Testis (tissue), 3 donors: Measurements from ENCODE around the gene THEMIS. TPM values are rescaled to one million over a fixed set of nuclear protein-coding genes. Genes with fewer than 3 reads are reported as not detected.

Source experiments
- DNase-seq: peaks from one replicate; pipeline ENCODE4 v3.0.0-alpha.2; 2019
- H3K27ac ChIP-seq, 2 donors: fragments of 200-600 bp; sonication (generic); one replicate each; pipeline ENCODE4 v1.5.1; 2019
- H3K27me3 ChIP-seq: fragments of 200-600 bp; sonication (generic); one replicate; pipeline ENCODE4 v1.5.1; 2019
- H3K36me3 ChIP-seq: fragments of 200-600 bp; sonication (generic); one replicate; pipeline ENCODE4 v1.5.1; 2017; ENCODE audit warnings: low read depth; ENCODE audit errors: missing control alignments
- H3K4me1 ChIP-seq: fragments of 200-600 bp; sonication (generic); one replicate; pipeline ENCODE4 v1.5.1; 2019
- H3K4me3 ChIP-seq, 2 donors: fragments of 200-600 bp; sonication (generic); one replicate each; pipeline ENCODE4 v1.5.1; 2017 to 2019
- H3K9me3 ChIP-seq: fragments of 200-600 bp; sonication (generic); one replicate; pipeline ENCODE4 v1.5.1; 2017
- CTCF ChIP-seq, 3 experiments: fragments of 450-650 bp in 2 of 3; fragments of 200-600 bp in 1 of 3; sonication (generic) in 1 of 3; IDR thresholded peaks; one replicate each; pipeline ENCODE4 v1.5.1; 2016 to 2019; ENCODE audit warnings: antibody characterized with exemption in 3 of 3, mild to moderate bottlenecking in 2 of 3, moderate library complexity in 1 of 3
- POLR2A ChIP-seq: fragments of 450-650 bp; IDR thresholded peaks from one replicate; pipeline ENCODE4 v1.6.1; 2017; ENCODE audit warnings: antibody characterized with exemption, mild to moderate bottlenecking, moderate library complexity
- WGBS, 2 donors: methylation state at CpG; one replicate each; pipeline ENCODE4 v1.1.5; 2018; 5-methylcytosine and 5-hydroxymethylcytosine counted together
- intact Hi-C: fragments of 100-400 bp; cut with DNase I; formaldehyde crosslinking; loops from one replicate; pipeline ENCODE4 v1.15.1; 2023; ENCODE audit warnings: low total_unique reads
- polyA plus RNA-seq: library from polyadenylated mRNA; stranded (reverse); fragments of 350-450 nt; fragmentation: Illumina TruSeq; extraction: RNeasy Lipid Tissue Mini Kit (QIAGEN cat#74804); gene quantifications from one replicate; pipeline ENCODE4 v1.2.3, GENCODE V29; 2014; ENCODE audit warnings: low read depth, low replicate concordance; ENCODE audit not compliant: insufficient read depth
- total RNA-seq, 2 donors: library from RNA; depleted of rRNA; stranded (reverse); fragments of >200 nt; gene quantifications; one replicate each; pipeline ENCODE4 v1.2.3, GENCODE V29; 2016

Gene THEMIS
- total and polyA plus RNA-seq, 3 donors from 2014 or later = 0.36 to 2.1 (median 0.62) TPM

- H3K36me3 ChIP-seq = no peaks in the 10 kb centered on the region
- intact Hi-C loops = no loop called here
- no peak overlapping the region for H3K4me3 ChIP-seq
- H3K4me1 ChIP-seq = no peaks in the 10 kb centered on the region
- 74 to 79% methylated on average over 2 of the region's 2 CpGs for WGBS, 2 donors
- no peaks in the 10 kb centered on the region for H3K9me3 ChIP-seq
- no peaks in the 10 kb centered on the region for H3K27me3 ChIP-seq
- TF ChIP-seq POLR2A = no peak
- no peak for TF ChIP-seq CTCF (IDR thresholded peaks at IDR 0.05)
- no peak overlapping the region for H3K27ac ChIP-seq
- DNase-seq = no peak
These were observed 22.7 kb downstream of the THEMIS start for GRCh38 chr6:127878115-127878514.

GRCh38 chr6:127877231-127877630 is 23.6 kb downstream of the THEMIS start:
- no peaks in the 10 kb centered on the region for H3K27me3 ChIP-seq
- DNase-seq = no peak
- H3K9me3 ChIP-seq = no peaks in the 10 kb centered on the region
- 85 to 89% methylated on average over 3 of the region's 3 CpGs for WGBS, 2 donors
- H3K4me1 ChIP-seq = no peaks in the 10 kb centered on the region
- intact Hi-C loops = no loop called here
- TF ChIP-seq CTCF (IDR thresholded peaks at IDR 0.05) (no peak), POLR2A (no peak)
- H3K27ac ChIP-seq = no peak overlapping the region
- no peaks in the 10 kb centered on the region for H3K36me3 ChIP-seq
- no peak overlapping the region for H3K4me3 ChIP-seq

GRCh38 chr6:127869772-127870404 is 31.0 kb downstream of the THEMIS start:
- 87% methylated on average over 4 of the region's 4 CpGs for WGBS, 2 donors
- Histone ChIP-seq H3K4me1 (no peaks in the 10 kb centered on the region), H3K4me3 (no peak overlapping the region), H3K9me3 (no peaks in the 10 kb centered on the region), H3K27ac (no peak overlapping the region), H3K27me3 (no peaks in the 10 kb centered on the region), H3K36me3 (no peaks in the 10 kb centered on the region)
- DNase-seq = no peak
- TF ChIP-seq POLR2A = no peak
- no peak for TF ChIP-seq CTCF (IDR thresholded peaks at IDR 0.05)
- intact Hi-C loops = no loop called here

- no peak overlapping the region for H3K27ac ChIP-seq
- TF ChIP-seq CTCF (IDR thresholded peaks at IDR 0.05) = no peak
- no peak overlapping the region for H3K4me3 ChIP-seq
- intact Hi-C loops = no loop called here
- H3K9me3 ChIP-seq = no peaks in the 10 kb centered on the region
- DNase-seq = no peak
- 92 to 96% methylated on average over 5 of the region's 5 CpGs for WGBS, 2 donors
- H3K27me3 ChIP-seq = no peaks in the 10 kb centered on the region
- H3K36me3 ChIP-seq = no peaks in the 10 kb centered on the region
- no peaks in the 10 kb centered on the region for H3K4me1 ChIP-seq
These were observed 31.7 kb downstream of the THEMIS start for GRCh38 chr6:127869183-127869582.

GRCh38 chr6:127868338-127868737 is 32.5 kb downstream of the THEMIS start:
- 98 to 100% methylated on average over 1 of the region's 1 CpG for whole genome bisulfite sequencing, 2 donors
- H3K9me3 ChIP-seq = no peaks in the 10 kb centered on the region
- TF ChIP-seq CTCF (IDR thresholded peaks at IDR 0.05) (no peak), POLR2A (no peak)
- no peaks in the 10 kb centered on the region for H3K36me3 ChIP-seq
- no peak overlapping the region for H3K4me3 ChIP-seq
- H3K27me3 ChIP-seq = no peaks in the 10 kb centered on the region
- intact Hi-C loops = no loop called here
- no peak overlapping the region for H3K27ac ChIP-seq
- no peak for DNase-seq
- H3K4me1 ChIP-seq = no peaks in the 10 kb centered on the region
